Lower leg skin (tissue), 4 donors: ENCODE results near the gene MX1. TPM values are rescaled to one million over a fixed set of nuclear protein-coding genes. Genes with fewer than 3 reads are reported as not detected.

Experiments used
- DNase-seq, 2 donors: peaks; one replicate each; pipeline ENCODE4 v3.0.0-alpha.2; 2019; ENCODE audit warnings: low spot score in 2 of 2
- H3K4me3 ChIP-seq: fragments of 200-600 bp; sonication (generic); 2 replicates; pipeline ENCODE4 v1.5.1; 2017; ENCODE audit warnings: mild to moderate bottlenecking, low read depth; ENCODE audit not compliant: poor library complexity, severe bottlenecking
- POLR2A ChIP-seq, 2 donors: fragments of 450-650 bp; IDR thresholded peaks; one replicate each; pipeline ENCODE4 v1.6.1; 2016 to 2017; ENCODE audit warnings: antibody characterized with exemption in 2 of 2, mild to moderate bottlenecking in 1 of 2, moderate library complexity in 1 of 2
- WGBS, 2 donors: methylation state at CpG; one replicate each; pipeline ENCODE4 v1.1.5; 2018; 5-methylcytosine and 5-hydroxymethylcytosine counted together
- intact Hi-C: fragments of 100-400 bp; cut with DNase I; formaldehyde crosslinking; loops from one replicate; pipeline ENCODE4 v1.15.0; 2023; ENCODE audit warnings: low total_unique reads
- total RNA-seq, 4 donors: library from RNA; depleted of rRNA; stranded (reverse); fragments of >200 nt; gene quantifications; one replicate each; pipeline ENCODE4 v1.1.0, GENCODE V29; 2016
- TF ChIP-seq, protein P1 (sequence below), 3 donors: fragments of 450-650 bp; IDR thresholded peaks; one replicate each; pipeline ENCODE4 v1.5.1; 2016; ENCODE audit warnings: antibody characterized with exemption in 3 of 3, mild to moderate bottlenecking in 3 of 3, moderate library complexity in 2 of 3

The MX1 gene
- total RNA-seq, 4 donors from 2014 or later, result 3.3 to 15.1 (median 9.1) TPM

DNA sequence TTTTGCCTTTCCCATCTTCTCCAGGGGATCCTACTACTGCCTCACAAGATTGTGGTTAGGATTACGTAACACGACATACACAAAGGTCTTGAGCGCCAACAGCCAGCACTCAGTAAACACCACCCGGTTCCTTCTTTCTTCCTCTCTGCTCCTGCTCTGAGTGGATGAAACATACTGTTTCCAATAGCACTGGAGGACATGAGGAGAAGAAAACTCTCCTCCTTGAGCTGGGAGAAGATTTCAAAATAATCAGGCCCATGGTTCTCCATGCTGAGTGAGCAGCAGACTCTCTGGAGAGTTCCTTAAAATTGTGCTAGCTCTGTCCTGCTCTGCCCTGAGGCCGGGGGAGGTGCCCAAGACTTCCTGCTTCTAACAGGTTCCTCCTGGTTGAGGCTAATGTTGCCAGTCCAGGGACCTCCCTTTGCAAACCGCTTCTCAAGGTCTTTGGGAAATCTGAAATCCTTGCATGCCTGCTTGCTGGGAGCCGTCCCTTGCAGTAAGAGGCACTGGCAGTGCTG is 29.4 kb upstream of the MX1 start:
- no peak for TF ChIP-seq POLR2A (IDR thresholded peaks at IDR 0.05)
- TF ChIP-seq, protein P1, sequence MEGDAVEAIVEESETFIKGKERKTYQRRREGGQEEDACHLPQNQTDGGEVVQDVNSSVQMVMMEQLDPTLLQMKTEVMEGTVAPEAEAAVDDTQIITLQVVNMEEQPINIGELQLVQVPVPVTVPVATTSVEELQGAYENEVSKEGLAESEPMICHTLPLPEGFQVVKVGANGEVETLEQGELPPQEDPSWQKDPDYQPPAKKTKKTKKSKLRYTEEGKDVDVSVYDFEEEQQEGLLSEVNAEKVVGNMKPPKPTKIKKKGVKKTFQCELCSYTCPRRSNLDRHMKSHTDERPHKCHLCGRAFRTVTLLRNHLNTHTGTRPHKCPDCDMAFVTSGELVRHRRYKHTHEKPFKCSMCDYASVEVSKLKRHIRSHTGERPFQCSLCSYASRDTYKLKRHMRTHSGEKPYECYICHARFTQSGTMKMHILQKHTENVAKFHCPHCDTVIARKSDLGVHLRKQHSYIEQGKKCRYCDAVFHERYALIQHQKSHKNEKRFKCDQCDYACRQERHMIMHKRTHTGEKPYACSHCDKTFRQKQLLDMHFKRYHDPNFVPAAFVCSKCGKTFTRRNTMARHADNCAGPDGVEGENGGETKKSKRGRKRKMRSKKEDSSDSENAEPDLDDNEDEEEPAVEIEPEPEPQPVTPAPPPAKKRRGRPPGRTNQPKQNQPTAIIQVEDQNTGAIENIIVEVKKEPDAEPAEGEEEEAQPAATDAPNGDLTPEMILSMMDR (IDR thresholded peaks at IDR 0.05), result no peak
- 47 to 53% methylated on average over 7 of the region's 7 CpGs for WGBS, 2 donors
- no peak overlapping the region for H3K4me3 ChIP-seq
- peak; percentile 61 to 88 for DNase-seq
- intact Hi-C loops, result no loop called here

DNA sequence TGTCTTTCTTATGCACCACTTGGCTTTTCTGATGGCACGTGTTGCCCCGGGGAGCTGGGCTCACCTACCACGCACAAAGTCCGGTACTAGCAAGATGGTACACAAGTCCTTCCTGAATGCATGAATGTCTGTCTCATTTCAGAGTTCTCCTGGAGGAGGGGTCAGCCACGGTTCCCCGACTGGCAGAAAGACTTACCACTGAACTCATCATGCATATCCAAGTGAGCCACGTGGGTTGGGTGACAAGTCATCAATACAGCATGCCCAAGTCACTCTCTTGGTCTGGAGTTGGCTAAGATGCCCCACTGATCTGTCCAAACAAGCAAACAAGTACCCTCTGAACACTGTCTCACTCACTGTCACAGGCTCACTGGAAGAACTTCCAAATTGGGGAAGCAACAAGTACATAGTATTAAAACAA is 28.6 kb upstream of the MX1 start:
- H3K4me3 ChIP-seq, result no peak overlapping the region
- TF ChIP-seq, protein P1 (IDR thresholded peaks at IDR 0.05), result no peak
- no peak for TF ChIP-seq POLR2A (IDR thresholded peaks at IDR 0.05)
- DNase-seq, result peak in 1 of 2 donors; percentile 78
- intact Hi-C loops, result no loop called here
- 91 to 96% methylated on average over 7 of the region's 7 CpGs for WGBS, 2 donors

DNA sequence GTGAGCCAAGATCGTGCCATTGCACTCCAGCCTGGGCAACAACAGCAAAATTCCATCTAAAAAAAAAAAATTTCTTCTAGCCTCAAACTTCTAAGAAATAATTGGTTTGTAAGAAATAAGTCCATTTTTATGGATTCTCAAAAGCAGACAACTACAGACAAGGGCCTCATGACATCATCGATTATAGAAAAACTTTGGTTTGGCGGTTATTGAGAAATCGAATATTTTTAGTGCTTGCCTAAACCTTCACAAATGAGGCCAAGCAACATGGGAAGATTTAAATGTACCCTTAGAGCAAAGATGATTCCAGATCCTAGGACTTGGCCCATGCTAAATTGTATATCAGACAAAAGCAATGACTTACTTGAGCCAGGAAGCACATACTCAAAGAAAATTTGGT is 27.8 kb upstream of the MX1 start:
- DNase-seq, result no peak
- no peak overlapping the region for H3K4me3 ChIP-seq
- TF ChIP-seq POLR2A (IDR thresholded peaks at IDR 0.05), result no peak
- TF ChIP-seq, protein P1 (IDR thresholded peaks at IDR 0.05), result no peak
- intact Hi-C loops, result no loop called here
- WGBS, 2 donors, result 91 to 94% methylated on average over 4 of the region's 4 CpGs

DNA sequence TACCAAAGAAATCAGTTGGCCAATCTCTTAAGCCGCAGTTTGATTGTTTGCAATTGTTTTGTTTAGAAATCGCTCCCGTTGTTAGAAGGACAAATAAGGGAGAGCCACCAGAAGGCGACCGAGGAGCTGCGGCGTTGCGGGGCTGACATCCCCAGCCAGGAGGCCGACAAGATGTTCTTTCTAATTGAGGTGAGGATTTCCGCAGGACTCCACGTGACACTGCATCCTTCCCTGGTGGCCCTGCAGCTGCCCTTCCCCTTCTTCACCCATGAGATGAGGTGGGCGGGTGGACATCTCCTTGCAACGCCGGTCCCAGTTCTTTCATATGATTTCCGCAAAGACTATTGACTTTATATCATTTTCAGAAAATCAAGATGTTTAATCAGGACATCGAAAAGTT is 27.2 kb upstream of the MX1 start:
- DNase-seq, result peak in 1 of 2 donors; percentile 50
- no peak for TF ChIP-seq POLR2A (IDR thresholded peaks at IDR 0.05)
- TF ChIP-seq, protein P1 (IDR thresholded peaks at IDR 0.05), result no peak
- no peak overlapping the region for H3K4me3 ChIP-seq
- intact Hi-C loops, result no loop called here
- 96 to 97% methylated on average over 16 of the region's 16 CpGs for WGBS, 2 donors

DNA sequence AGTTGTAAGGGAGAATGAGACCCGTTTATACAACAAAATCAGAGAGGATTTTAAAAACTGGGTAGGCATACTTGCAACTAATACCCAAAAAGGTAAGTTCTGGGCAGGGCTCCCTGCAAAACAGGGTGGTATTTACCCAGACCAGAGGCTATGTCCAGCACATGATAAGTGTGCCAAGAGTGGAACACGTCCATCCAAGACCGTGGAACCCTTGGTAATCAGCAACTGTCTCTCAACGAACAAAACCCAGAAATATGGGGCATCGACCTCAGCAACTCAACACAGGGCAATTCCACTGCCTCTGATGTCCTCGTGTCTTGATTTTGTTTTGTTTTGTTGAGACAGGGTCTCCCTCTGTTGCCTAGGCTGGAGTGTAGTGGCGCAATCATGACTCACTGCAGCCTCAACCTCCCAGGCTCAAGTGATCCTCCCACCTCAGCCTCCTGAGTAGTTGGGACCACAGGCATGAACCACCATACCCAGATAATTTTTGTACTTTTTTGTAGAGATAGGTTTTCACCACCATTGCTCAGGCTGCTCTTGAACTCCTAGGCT is 26.7 kb upstream of the MX1 start:
- TF ChIP-seq POLR2A (IDR thresholded peaks at IDR 0.05), result no peak
- TF ChIP-seq, protein P1 (IDR thresholded peaks at IDR 0.05), result no peak
- WGBS, 2 donors, result 84 to 91% methylated on average over 7 of the region's 7 CpGs
- intact Hi-C loops, result no loop called here
- H3K4me3 ChIP-seq, result no peak overlapping the region
- DNase-seq, result peak in 1 of 2 donors; percentile 46

DNA sequence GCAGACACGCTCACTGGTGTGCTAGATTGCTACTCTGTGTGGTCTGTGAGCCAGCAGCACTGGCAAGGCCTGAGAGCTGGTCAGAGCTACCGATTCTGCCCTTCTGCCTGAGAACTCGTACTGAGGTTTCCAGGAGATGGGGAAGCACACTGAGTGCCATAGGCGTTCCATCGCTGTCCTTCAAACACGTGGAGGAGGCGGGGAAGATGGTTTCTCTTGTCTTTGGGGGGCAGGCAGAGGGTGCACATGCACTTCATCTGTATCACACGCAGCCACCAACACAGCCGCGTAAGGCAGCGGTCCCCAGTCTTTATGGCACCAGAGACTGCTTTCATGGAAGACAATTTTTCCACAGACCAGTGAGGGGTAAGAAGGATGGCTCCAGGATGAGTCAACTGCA is 23.8 kb upstream of the MX1 start:
- DNase-seq, result peak in 1 of 2 donors; percentile 32
- WGBS, 2 donors, result 90 to 94% methylated on average over 11 of the region's 11 CpGs
- no peak for TF ChIP-seq POLR2A (IDR thresholded peaks at IDR 0.05)
- TF ChIP-seq, protein P1 (IDR thresholded peaks at IDR 0.05), result no peak
- intact Hi-C loops, result no loop called here
- H3K4me3 ChIP-seq, result no peak overlapping the region
